ENCODE measurements around the gene ZNF628. TPM values are rescaled to one million over a fixed set of nuclear protein-coding genes. Genes with fewer than 3 reads are reported as not detected.

The ZNF628 gene
- total RNA-seq, 4 donors from 2014 or later: 5.4 to 17.9 (median 12.2) TPM

DNA sequence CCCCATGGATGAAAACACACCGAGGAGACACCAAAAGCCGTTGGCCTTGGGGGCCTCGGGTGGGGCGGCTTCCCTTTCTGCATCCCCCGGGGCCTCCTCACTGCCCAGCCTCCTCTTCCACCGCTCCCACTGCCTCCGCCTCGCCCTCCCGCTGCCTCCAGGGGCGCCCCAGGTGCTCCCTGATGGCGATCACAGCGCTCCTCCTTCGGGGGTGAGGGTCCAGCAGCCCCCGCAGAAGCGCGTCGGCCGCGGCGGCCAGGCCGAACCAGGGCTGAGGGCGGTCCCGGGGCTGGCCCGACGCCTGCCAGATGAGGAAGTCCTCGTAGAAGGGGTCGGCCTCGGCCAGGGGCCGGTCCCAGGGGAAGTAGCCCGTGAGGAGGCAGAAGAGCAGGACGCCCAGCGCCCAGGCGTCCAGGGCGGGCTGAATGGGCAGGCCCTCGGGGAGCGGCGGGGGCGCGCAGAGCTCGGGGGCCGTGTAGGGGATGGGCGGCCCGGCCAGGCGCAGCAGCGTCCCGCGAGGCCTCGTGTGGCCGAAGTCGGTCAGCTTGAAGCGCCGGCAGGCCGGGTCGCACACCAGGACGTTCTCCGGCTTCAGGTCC lies 53.3 kb downstream of the ZNF628 start:
- intact Hi-C loops (cut with DNase I; ENCODE audit: low total_unique reads): no loop called here
- WGBS, 2 donors: 83 to 92% methylated on average over 28 to 50 of the region's 56 CpGs
- TF ChIP-seq, protein P1, sequence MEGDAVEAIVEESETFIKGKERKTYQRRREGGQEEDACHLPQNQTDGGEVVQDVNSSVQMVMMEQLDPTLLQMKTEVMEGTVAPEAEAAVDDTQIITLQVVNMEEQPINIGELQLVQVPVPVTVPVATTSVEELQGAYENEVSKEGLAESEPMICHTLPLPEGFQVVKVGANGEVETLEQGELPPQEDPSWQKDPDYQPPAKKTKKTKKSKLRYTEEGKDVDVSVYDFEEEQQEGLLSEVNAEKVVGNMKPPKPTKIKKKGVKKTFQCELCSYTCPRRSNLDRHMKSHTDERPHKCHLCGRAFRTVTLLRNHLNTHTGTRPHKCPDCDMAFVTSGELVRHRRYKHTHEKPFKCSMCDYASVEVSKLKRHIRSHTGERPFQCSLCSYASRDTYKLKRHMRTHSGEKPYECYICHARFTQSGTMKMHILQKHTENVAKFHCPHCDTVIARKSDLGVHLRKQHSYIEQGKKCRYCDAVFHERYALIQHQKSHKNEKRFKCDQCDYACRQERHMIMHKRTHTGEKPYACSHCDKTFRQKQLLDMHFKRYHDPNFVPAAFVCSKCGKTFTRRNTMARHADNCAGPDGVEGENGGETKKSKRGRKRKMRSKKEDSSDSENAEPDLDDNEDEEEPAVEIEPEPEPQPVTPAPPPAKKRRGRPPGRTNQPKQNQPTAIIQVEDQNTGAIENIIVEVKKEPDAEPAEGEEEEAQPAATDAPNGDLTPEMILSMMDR (IDR thresholded peaks at IDR 0.05): no peak
- TF ChIP-seq POLR2A (IDR thresholded peaks at IDR 0.05): no peak
- DNase-seq (ENCODE audit: low spot score in 2 of 2): no peak
- no peak overlapping the region for H3K4me3 ChIP-seq (ENCODE audit: low read depth, poor library complexity, severe bottlenecking)

DNA sequence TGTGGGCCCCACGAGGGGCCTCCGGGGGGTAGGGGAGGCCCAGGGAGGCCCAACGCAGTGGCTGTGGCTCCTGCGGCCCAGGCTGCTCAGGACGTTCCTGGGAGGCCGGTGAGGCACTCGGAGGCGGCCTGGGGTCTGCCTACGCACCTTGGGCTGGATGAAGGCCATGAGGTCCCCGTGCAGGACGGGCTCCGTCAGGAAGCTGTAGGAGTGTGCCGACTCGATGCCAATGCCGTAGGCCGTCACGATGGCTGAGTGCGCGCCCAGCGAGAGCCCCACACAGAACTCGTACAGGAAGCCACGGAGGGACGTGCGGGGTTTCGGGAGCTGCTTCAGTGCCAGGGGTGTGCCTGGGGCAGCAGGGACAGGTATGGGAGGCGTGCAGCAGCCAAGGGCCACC lies 54.6 kb downstream of the ZNF628 start:
- no peak overlapping the region for H3K4me3 ChIP-seq (ENCODE audit: low read depth, poor library complexity, severe bottlenecking)
- intact Hi-C loops (cut with DNase I; ENCODE audit: low total_unique reads): no loop called here
- TF ChIP-seq POLR2A (IDR thresholded peaks at IDR 0.05): no peak
- TF ChIP-seq, protein P1 (IDR thresholded peaks at IDR 0.05): no peak
- WGBS, 2 donors: 74 to 83% methylated on average over 22 to 25 of the region's 26 CpGs
- no peak for DNase-seq (ENCODE audit: low spot score in 2 of 2)

Other genes starting within 250 kb of the ZNF628 start
- 1 to 10 TPM; 1.1 to 2.4 (median 1.6) TPM for gene TMEM86B, start 247.9 kb upstream of the ZNF628 start, total RNA-seq
- 10 to 100 TPM; 29.4 to 47.9 (median 37.5) TPM for gene PPP6R1, start 217.6 kb upstream of the ZNF628 start, total RNA-seq
- gene HSPBP1, start 196.5 kb upstream of the ZNF628 start, total RNA-seq: 10 to 100 TPM; 17.8 to 35.5 (median 25.6) TPM
- gene BRSK1, start 192.6 kb upstream of the ZNF628 start, total RNA-seq: 1 to 10 TPM in 1 of 4 donors, under 1 TPM in 1, not detected in 2; 0.44 to 4.6 TPM
- under 1 TPM in 1 of 4 donors, not detected in 3; 0.58 TPM for gene TMEM150B, start 151.3 kb upstream of the ZNF628 start, total RNA-seq
- gene KMT5C, start 136.7 kb upstream of the ZNF628 start, total RNA-seq: 10 to 100 TPM; 16.5 to 25.4 (median 20.3) TPM
- gene COX6B2, start 121.9 kb upstream of the ZNF628 start, total RNA-seq: 1 to 10 TPM in 1 of 4 donors, under 1 TPM in 2, not detected in 1; 0.42 to 1.1 (median 0.49) TPM
- gene GARIN5B, start 113.4 kb upstream of the ZNF628 start, total RNA-seq: not detected
- gene IL11, start 106.2 kb upstream of the ZNF628 start, total RNA-seq: under 1 TPM in 3 of 4 donors, not detected in 1; 0.23 to 0.68 (median 0.46) TPM
- not detected for gene TMEM190, start 99.8 kb upstream of the ZNF628 start, total RNA-seq
- 10 to 100 TPM; 32.2 to 61.6 (median 47.5) TPM for gene TMEM238, start 92.3 kb upstream of the ZNF628 start, total RNA-seq
- gene RPL28, start 90.7 kb upstream of the ZNF628 start, total RNA-seq: 100 to 1,000 TPM; 466 to 875 (median 590) TPM
- 10 to 100 TPM in 1 of 4 donors, 1 to 10 TPM in 3; 6.2 to 14.6 (median 9.2) TPM for gene UBE2S, start 68.8 kb upstream of the ZNF628 start, total RNA-seq
- under 1 TPM in 1 of 4 donors, not detected in 3; 0.10 TPM for gene SHISA7, start 33.3 kb upstream of the ZNF628 start, total RNA-seq
- gene ISOC2, start 15.0 kb upstream of the ZNF628 start, total RNA-seq: 10 to 100 TPM; 31.0 to 73.1 (median 66.4) TPM
- not detected for gene C19orf85, start 11.9 kb upstream of the ZNF628 start, total RNA-seq
- 1 to 10 TPM; 2.5 to 5.3 (median 4.1) TPM for gene NAT14, start 8.6 kb downstream of the ZNF628 start, total RNA-seq
- 1 to 10 TPM in 3 of 4 donors, under 1 TPM in 1; 0.64 to 6.2 (median 3.0) TPM for gene SSC5D, start 11.8 kb downstream of the ZNF628 start, total RNA-seq
- not detected for gene SBK2, start 60.5 kb downstream of the ZNF628 start, total RNA-seq
- under 1 TPM in 1 of 4 donors, not detected in 3; 0.26 TPM for gene SBK3, start 68.9 kb downstream of the ZNF628 start, total RNA-seq
- gene ZNF579, start 104.2 kb downstream of the ZNF628 start, total RNA-seq: 1 to 10 TPM; 4.2 to 5.1 (median 4.6) TPM
- 10 to 100 TPM in 1 of 4 donors, 1 to 10 TPM in 3; 5.9 to 14.3 (median 7.7) TPM for gene FIZ1, start 122.9 kb downstream of the ZNF628 start, total RNA-seq
- gene ZNF524, start 123.7 kb downstream of the ZNF628 start, total RNA-seq: 10 to 100 TPM; 58.4 to 88.3 (median 78.3) TPM
- gene ZNF865, start 129.0 kb downstream of the ZNF628 start, total RNA-seq: 10 to 100 TPM in 3 of 4 donors, 1 to 10 TPM in 1; 8.1 to 17.8 (median 12.3) TPM
- gene ZNF784, start 147.9 kb downstream of the ZNF628 start, total RNA-seq: 10 to 100 TPM in 2 of 4 donors, 1 to 10 TPM in 2; 5.7 to 10.3 (median 8.3) TPM
- gene ZNF580, start 164.4 kb downstream of the ZNF628 start, total RNA-seq: 10 to 100 TPM; 14.1 to 38.0 (median 22.9) TPM
- gene ZNF581, start 167.0 kb downstream of the ZNF628 start, total RNA-seq: 10 to 100 TPM; 20.1 to 27.3 (median 22.8) TPM
- gene CCDC106, start 171.6 kb downstream of the ZNF628 start, total RNA-seq: 10 to 100 TPM in 1 of 4 donors, 1 to 10 TPM in 3; 7.9 to 10.4 (median 8.5) TPM
- gene U2AF2, start 178.4 kb downstream of the ZNF628 start, total RNA-seq: 100 to 1,000 TPM in 3 of 4 donors, 10 to 100 TPM in 1; 78.8 to 149 (median 106) TPM
- 100 to 1,000 TPM in 3 of 4 donors, 10 to 100 TPM in 1; 81.2 to 189 (median 120) TPM for gene EPN1, start 198.6 kb downstream of the ZNF628 start, total RNA-seq